CD14-positive monocyte (primary cell): Measurements from ENCODE around the gene GPATCH3. TPM values are rescaled to one million over a fixed set of nuclear protein-coding genes. Genes with fewer than 3 reads are reported as not detected.

ENCODE experiments used
- DNase-seq, 3 donors: peaks; one replicate each; pipeline ENCODE4 v3.0.0-alpha.2; 2011 to 2022
- H2AFZ ChIP-seq: 2 replicates; pipeline ENCODE4 v1.6.0; 2012; ENCODE audit warnings: mild to moderate bottlenecking, low read depth, low read length, inconsistent platforms; ENCODE audit not compliant: insufficient read depth, poor library complexity, severe bottlenecking
- H3K27ac ChIP-seq, 2 donors: 1 replicate in 1 of 2; 2 replicates in 1 of 2; pipeline ENCODE4 v1.5.1; 2012 to 2013; ENCODE audit warnings: low read length in 2 of 2, control low read depth in 1 of 2, inconsistent platforms in 1 of 2, low read depth in 1 of 2, mild to moderate bottlenecking in 1 of 2
- H3K27me3 ChIP-seq, 2 donors: one replicate each; pipeline versions ENCODE4 v1.6.0 to v1.6.1; 2011 to 2013; ENCODE audit warnings: low read length in 2 of 2; ENCODE audit not compliant: control insufficient read depth in 2 of 2, insufficient read depth in 2 of 2
- H3K36me3 ChIP-seq, 2 donors: replicated peaks in 1 of 2; 1 replicate in 1 of 2; 2 replicates in 1 of 2; pipeline versions ENCODE4 v1.5.1 to v1.6.1; 2012 to 2013; ENCODE audit warnings: low read length in 2 of 2, control low read depth in 1 of 2, inconsistent platforms in 1 of 2, mild to moderate bottlenecking in 1 of 2; ENCODE audit not compliant: insufficient read depth in 2 of 2, control insufficient read depth in 1 of 2
- H3K4me1 ChIP-seq, 2 donors: 1 replicate in 1 of 2; 2 replicates in 1 of 2; pipeline versions ENCODE4 v1.5.1 to v1.6.1; 2012 to 2013; ENCODE audit warnings: low read length in 2 of 2, control low read depth in 1 of 2, inconsistent platforms in 1 of 2, mild to moderate bottlenecking in 1 of 2, moderate library complexity in 1 of 2; ENCODE audit not compliant: insufficient read depth in 2 of 2, control insufficient read depth in 1 of 2
- H3K4me2 ChIP-seq: replicated peaks from 2 replicates; pipeline ENCODE3; 2012; ENCODE audit warnings: low read length, moderate library complexity, mild to moderate bottlenecking; ENCODE audit not compliant: poor library complexity, severe bottlenecking; ENCODE audit errors: extremely low read depth
- H3K4me3 ChIP-seq, 3 experiments: fragments of 200-600 bp in 1 of 3; sonication (generic) in 1 of 3; replicated peaks in 1 of 3; 1 replicate in 2 of 3; 2 replicates in 1 of 3; pipeline ENCODE4 v1.5.1; 2011 to 2013; ENCODE audit warnings: low read length in 3 of 3, mild to moderate bottlenecking in 3 of 3, control low read depth in 2 of 3, low read depth in 2 of 3, inconsistent platforms in 1 of 3, moderate library complexity in 1 of 3
- H3K79me2 ChIP-seq: 2 replicates; pipeline ENCODE4 v1.6.0; 2012; ENCODE audit warnings: mild to moderate bottlenecking, control low read depth, inconsistent platforms, low read length, moderate library complexity; ENCODE audit not compliant: insufficient read depth
- H3K9ac ChIP-seq: 2 replicates; pipeline ENCODE4 v1.6.0; 2017; ENCODE audit warnings: low read length, mild to moderate bottlenecking; ENCODE audit not compliant: insufficient read depth, poor library complexity, severe bottlenecking
- H3K9me3 ChIP-seq, 2 donors: replicated peaks in 1 of 2; 1 replicate in 1 of 2; 2 replicates in 1 of 2; pipeline versions ENCODE4 v1.5.1 to v1.6.1; 2012 to 2013; ENCODE audit warnings: low read length in 2 of 2, control low read depth in 1 of 2; ENCODE audit not compliant: control insufficient read depth in 1 of 2, insufficient read depth in 1 of 2
- H4K20me1 ChIP-seq: 2 replicates; pipeline ENCODE4 v1.6.0; 2012; ENCODE audit warnings: mild to moderate bottlenecking, low read length, control low read depth, moderate library complexity; ENCODE audit not compliant: insufficient read depth
- H3K27ac Mint-ChIP-seq, 7 donors: one replicate each; pipeline ENCODE4 v1.8.0; 2020; ENCODE audit warnings: mild to moderate bottlenecking in 7 of 7, mixed read lengths in 7 of 7, moderate library complexity in 6 of 7, inconsistent platforms in 2 of 7
- H3K27me3 Mint-ChIP-seq, 3 donors: one replicate each; pipeline ENCODE4 v1.8.0; 2021 to 2022; ENCODE audit warnings: low read depth in 3 of 3, mild to moderate bottlenecking in 3 of 3, mixed read lengths in 3 of 3, moderate library complexity in 3 of 3, inconsistent platforms in 1 of 3
- H3K36me3 Mint-ChIP-seq, 2 donors: one replicate each; pipeline ENCODE4 v1.8.0; 2020; ENCODE audit warnings: mixed read lengths in 2 of 2, inconsistent platforms in 1 of 2, mild to moderate bottlenecking in 1 of 2
- H3K4me1 Mint-ChIP-seq: one replicate; pipeline ENCODE4 v1.8.0; 2020; ENCODE audit warnings: mild to moderate bottlenecking, mixed read lengths
- H3K4me3 Mint-ChIP-seq, 2 donors: one replicate each; pipeline ENCODE4 v1.8.0; 2020; ENCODE audit warnings: mild to moderate bottlenecking in 2 of 2, mixed read lengths in 2 of 2, moderate library complexity in 1 of 2
- H3K9me3 Mint-ChIP-seq, 7 donors: one replicate each; pipeline ENCODE4 v1.8.0; 2020 to 2022; ENCODE audit warnings: mixed read lengths in 7 of 7, mild to moderate bottlenecking in 6 of 7, moderate library complexity in 6 of 7, inconsistent platforms in 2 of 7
- WGBS: methylation state at CpG from one replicate; pipeline ENCODE4 v1.1.5; 2013; ENCODE audit warnings: missing lambda C conversion rate; ENCODE audit not compliant: insufficient coverage; 5-methylcytosine and 5-hydroxymethylcytosine counted together
- intact Hi-C, 2 donors: fragments of 100-400 bp; cut with micrococcal nuclease; formaldehyde crosslinking; loops; one replicate each; pipeline versions ENCODE4 v1.15.0 to v1.15.1; 2023
- polyA plus RNA-seq, 3 donors: library from polyadenylated mRNA; depleted of rRNA in 1 of 3; unstranded in 2 of 3; stranded (reverse) in 1 of 3; fragments of 300-500 nt in 2 of 3; fragments of >200 nt in 1 of 3; fragmentation: Illumina TruSeq in 2 of 3; gene quantifications; 1 replicate in 2 of 3; 2 replicates in 1 of 3; pipeline ENCODE4 v1.2.3, GENCODE V29; 2012 to 2021
- TF ChIP-seq, protein P1 (sequence below): fragments of 200-600 bp; IDR thresholded peaks from one replicate; pipeline ENCODE4 v1.8.0; 2022; ENCODE audit warnings: antibody characterized with exemption, mild to moderate bottlenecking

GPATCH3 gene
- polyA plus RNA-seq, 3 donors = 8.2 to 11.8 (median 10.7) TPM

DNA sequence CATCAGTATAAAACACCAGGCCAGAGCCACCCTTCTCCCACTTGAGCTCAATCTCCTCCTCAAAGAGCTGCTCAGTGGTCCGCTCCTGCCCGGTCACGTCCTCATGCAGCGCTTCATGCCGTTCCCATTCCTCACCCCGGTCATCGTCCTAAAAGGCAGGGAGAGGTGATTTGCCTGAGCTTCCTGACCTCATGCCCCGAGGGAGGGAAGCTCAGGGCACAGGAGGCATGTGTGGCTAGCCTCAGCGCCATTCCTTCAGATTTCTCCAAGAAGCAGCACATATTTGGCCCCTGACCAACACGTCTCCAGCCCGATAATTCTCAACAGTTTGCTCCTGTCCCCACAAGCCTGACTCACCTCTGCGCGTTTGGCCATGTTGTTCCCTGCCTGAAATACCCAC lies 6.0 kb downstream of the GPATCH3 start:
- no peaks in the 10 kb centered on the region for H3K9me3 Mint-ChIP-seq
- Histone ChIP-seq H3K27me3 (no peaks in the 10 kb centered on the region), H3K4me1 (peaks cover 13 to 19% of the 10 kb centered on the region in 2 donors), H4K20me1 (peaks cover 35% of the 10 kb centered on the region), H3K79me2 (peaks cover 43% of the 10 kb centered on the region), H3K9ac (no peak overlapping the region), H2AFZ (no peak overlapping the region), H3K4me3 (no peak overlapping the region), H3K27ac (no peak overlapping the region), H3K9me3 (no peaks in the 10 kb centered on the region), H3K4me2 (no peak overlapping the region), H3K36me3 (peaks cover 51 to 60% of the 10 kb centered on the region in 2 donors)
- peaks cover 0 to 1% (median 1%) of the 10 kb centered on the region in 3 donors for H3K27me3 Mint-ChIP-seq
- H3K4me3 Mint-ChIP-seq = no peak overlapping the region
- TF ChIP-seq, protein P1, sequence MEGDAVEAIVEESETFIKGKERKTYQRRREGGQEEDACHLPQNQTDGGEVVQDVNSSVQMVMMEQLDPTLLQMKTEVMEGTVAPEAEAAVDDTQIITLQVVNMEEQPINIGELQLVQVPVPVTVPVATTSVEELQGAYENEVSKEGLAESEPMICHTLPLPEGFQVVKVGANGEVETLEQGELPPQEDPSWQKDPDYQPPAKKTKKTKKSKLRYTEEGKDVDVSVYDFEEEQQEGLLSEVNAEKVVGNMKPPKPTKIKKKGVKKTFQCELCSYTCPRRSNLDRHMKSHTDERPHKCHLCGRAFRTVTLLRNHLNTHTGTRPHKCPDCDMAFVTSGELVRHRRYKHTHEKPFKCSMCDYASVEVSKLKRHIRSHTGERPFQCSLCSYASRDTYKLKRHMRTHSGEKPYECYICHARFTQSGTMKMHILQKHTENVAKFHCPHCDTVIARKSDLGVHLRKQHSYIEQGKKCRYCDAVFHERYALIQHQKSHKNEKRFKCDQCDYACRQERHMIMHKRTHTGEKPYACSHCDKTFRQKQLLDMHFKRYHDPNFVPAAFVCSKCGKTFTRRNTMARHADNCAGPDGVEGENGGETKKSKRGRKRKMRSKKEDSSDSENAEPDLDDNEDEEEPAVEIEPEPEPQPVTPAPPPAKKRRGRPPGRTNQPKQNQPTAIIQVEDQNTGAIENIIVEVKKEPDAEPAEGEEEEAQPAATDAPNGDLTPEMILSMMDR = no peak
- intact Hi-C loops = no loop called here
- no peak for DNase-seq
- H3K4me1 Mint-ChIP-seq = peaks cover 19% of the 10 kb centered on the region
- WGBS = 97% methylated on average over 13 of the region's 13 CpGs
- peaks cover 57 to 73% of the 10 kb centered on the region in 2 donors for H3K36me3 Mint-ChIP-seq
- peak overlapping the region in 2 of 7 donors; percentile 10 to 15 for H3K27ac Mint-ChIP-seq

- WGBS = 0% methylated on average over 5 of the region's 12 CpGs
- peaks cover 0 to 2% (median 1%) of the 10 kb centered on the region in 3 donors for H3K27me3 Mint-ChIP-seq
Measured at GRCh38 chr1:26890467-26890796, 9.8 kb downstream of the GPATCH3 start.

More at GRCh38 chr1:26890467-26890796, 9.8 kb downstream of the GPATCH3 start:
- Mint-ChIP-seq H3K4me3 (peak overlapping the region; percentile 90 to 94), H3K36me3 (peaks cover 56 to 71% of the 10 kb centered on the region in 2 donors), H3K9me3 (no peaks in the 10 kb centered on the region), H3K27ac (peak overlapping the region; percentile 88 to 96 (median 94)), H3K4me1 (peaks cover 25% of the 10 kb centered on the region)
- Histone ChIP-seq H3K4me1 (peaks cover 12 to 18% of the 10 kb centered on the region in 2 donors), H3K4me3 (peak overlapping the region; percentile 68 to 83 (median 78)), H3K9me3 (no peaks in the 10 kb centered on the region), H3K79me2 (peaks cover 26% of the 10 kb centered on the region), H3K36me3 (peaks cover 51 to 69% of the 10 kb centered on the region in 2 donors), H3K27ac (peak overlapping the region; percentile 83 to 84), H3K9ac (peak overlapping the region; percentile 87), H3K27me3 (no peaks in the 10 kb centered on the region), H4K20me1 (peaks cover 40% of the 10 kb centered on the region), H2AFZ (peak overlapping the region; percentile 90), H3K4me2 (peak overlapping the region; percentile 85)
- intact Hi-C loops = no loop called here
- TF ChIP-seq, protein P1 = no peak
- DNase-seq = no peak
